Measurements from ENCODE around the gene EML5.

The EML5 gene

GRCh38 chr14:88698651-88699050, 94.1 kb downstream of the EML5 start:
- no peak for DNase-seq

- no peak for DNase-seq
These were observed 96.9 kb downstream of the EML5 start for GRCh38 chr14:88695870-88696269.

DNA sequence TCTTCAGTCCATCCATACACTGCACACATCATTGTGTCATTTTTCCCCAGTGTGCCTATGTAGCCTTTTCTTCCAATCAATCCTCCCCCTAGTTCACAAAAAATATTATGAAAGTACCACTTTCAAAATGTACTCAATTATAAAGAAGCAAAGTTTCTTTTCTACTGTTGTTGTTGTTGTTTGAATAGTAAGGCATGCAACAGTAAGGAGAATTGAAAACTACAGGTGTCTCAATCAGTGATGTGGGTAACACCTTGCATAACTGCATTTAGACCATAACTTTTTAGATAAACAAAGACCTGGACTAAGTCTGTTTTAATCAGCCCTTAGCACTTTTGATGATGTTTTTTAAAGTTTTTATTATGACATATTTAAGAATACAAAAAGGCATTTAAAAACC, 104.4 kb downstream of the EML5 start:
- no peak for DNase-seq

DNA sequence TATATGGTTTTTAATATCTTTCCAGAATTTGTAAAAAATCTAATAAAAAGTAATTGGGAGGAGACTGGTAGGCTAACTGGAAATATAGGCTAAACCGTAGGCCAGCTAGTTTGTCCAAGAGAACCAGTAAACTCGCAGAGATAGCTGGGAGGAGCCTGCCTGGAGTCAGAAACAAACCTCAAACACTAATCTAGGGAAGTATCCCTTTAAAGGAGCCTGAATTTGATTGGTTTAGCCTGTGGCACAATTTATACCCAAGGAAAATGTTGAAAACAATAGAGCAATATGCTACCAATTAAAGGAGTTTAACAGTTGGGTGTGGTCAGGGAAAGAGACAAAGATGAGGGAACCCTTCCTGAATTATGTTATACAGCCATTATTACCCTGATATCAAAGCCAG, 109.6 kb downstream of the EML5 start:
- DNase-seq: no peak

GRCh38 chr14:88682495-88683114, 110.1 kb downstream of the EML5 start:
- no peak for DNase-seq

GRCh38 chr14:88681755-88682494, 110.8 kb downstream of the EML5 start:
- no peak for DNase-seq

DNA sequence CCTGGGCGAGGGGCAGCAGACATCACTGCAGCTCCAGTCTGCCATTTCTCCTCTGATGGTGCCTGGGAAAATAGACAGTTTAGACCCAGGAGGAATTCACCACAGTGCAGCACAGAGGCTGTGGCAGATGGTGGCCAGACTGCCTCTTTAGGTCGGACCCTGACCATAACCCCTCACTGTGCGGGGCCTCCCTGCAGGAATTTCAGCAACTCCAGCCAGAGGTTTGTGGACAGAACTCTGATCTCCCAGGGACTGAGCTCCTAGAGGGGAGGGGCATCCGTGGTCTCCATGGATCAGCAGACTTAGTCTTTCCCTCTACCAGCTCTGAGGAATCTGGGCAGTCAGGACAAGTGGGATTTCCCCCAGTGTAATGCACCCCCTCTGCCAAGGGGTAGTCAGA, 123.4 kb downstream of the EML5 start:
- no peak for DNase-seq

- no peak for DNase-seq
These were observed 124.2 kb downstream of the EML5 start for GRCh38 chr14:88668448-88669116.

- peak; percentile 50 for DNase-seq
These were observed 125.0 kb downstream of the EML5 start for GRCh38 chr14:88667555-88668273.

DNA sequence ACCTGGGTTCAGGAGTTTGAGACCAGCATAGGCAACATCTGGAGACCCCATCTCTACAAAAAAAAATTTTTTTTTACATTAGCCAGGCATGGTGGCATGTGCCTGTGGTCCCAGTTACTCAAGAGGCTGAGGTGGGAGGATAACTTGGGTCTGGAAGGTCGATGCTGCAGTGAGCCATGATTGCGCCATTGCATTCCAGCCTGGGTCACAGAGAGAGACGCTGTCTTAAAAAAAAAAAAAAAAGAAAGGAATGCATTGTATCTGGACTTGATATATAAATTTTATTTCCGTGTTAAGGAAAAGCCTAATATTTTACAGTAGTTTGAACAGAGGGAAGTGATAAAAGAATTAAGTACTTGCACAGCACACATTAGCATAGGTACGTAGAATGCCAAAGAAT, 132.7 kb downstream of the EML5 start:
- no peak for DNase-seq

- no peak for DNase-seq
These were observed 153.5 kb downstream of the EML5 start for GRCh38 chr14:88639221-88639620.

DNA sequence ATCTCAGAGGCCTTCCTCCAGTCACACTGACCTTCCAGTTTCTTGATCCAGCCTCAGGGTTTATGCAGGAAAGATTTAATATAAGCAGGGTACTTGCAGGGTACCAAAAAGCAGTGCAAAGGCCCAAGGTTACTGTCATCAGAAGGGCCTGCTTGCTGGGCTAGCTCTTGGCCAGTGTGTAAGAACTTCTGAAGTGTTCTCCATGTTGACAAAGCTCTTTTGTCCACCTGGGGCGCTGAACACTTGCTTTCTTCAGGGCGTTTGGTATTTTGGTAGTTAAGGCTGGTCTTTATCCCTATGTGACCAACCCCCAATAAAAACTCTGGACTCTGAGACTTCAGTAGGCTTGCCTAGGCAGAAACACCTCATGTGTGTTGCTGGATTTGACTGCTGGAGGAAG, 160.2 kb downstream of the EML5 start:
- no peak for DNase-seq

DNA sequence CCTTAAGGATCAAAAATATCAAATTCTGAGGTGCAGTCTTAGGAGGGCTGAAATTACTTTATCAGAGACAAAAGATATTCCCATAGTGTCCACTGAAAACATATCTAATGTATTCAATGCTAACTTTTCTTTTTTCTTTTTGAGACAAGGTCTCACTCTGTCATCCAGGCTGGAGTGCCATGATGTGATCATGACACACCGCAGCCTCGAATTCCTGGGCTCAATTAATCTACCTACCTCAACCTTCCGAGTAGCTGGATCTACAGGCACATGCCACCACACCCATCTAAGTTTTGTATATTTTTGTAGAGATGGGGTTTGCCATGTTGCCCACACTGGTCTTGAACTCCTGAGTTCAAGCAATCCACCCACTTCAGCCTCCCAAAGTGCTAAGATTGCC, 161.7 kb downstream of the EML5 start:
- no peak for DNase-seq

GRCh38 chr14:88630565-88630964, 162.2 kb downstream of the EML5 start:
- DNase-seq: no peak

- no peak for DNase-seq
These were observed 164.3 kb downstream of the EML5 start for GRCh38 chr14:88628462-88628861.

DNA sequence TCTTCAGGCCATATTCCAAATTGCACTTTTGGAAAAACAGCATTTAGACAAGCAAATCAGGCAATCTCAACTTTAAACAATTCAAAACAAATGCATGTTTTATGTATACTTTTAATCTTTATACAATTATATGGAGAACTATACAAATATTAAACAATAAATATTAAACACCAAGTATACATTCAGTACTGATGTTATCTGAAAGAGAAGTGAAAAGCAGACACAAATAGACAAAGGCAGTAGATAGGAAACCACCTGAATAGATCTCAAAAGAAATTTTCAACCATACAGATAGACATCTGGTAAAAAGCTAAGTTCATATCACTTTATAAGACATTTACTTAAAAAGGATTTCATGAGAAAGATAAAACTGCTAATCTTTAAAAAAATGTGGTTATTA, 164.7 kb downstream of the EML5 start:
- DNase-seq: no peak

GRCh38 chr14:88625671-88626070, 167.1 kb downstream of the EML5 start:
- DNase-seq: no peak

GRCh38 chr14:88621100-88621499, 171.7 kb downstream of the EML5 start:
- no peak for DNase-seq

GRCh38 chr14:88618476-88618875, 174.3 kb downstream of the EML5 start:
- no peak for DNase-seq

GRCh38 chr14:88617479-88617878, 175.3 kb downstream of the EML5 start:
- no peak for DNase-seq

- no peak for DNase-seq
These were observed 176.1 kb downstream of the EML5 start for GRCh38 chr14:88616697-88617096.

GRCh38 chr14:88614218-88614907, 178.4 kb downstream of the EML5 start:
- DNase-seq: no peak

- no peak for DNase-seq
These were observed 179.2 kb downstream of the EML5 start for GRCh38 chr14:88613552-88614010.
